Measurements from ENCODE around the gene KCNK1. TPM values are rescaled to one million over a fixed set of nuclear protein-coding genes. Genes with fewer than 3 reads are reported as not detected.

KCNK1 gene
- total RNA-seq, 1 donor from 2014 or later, result 2.2 TPM

GRCh38 chr1:233635765-233636502 is 22.0 kb downstream of the KCNK1 start:
- no peak for DNase-seq (ENCODE audit: low spot score)

- DNase-seq (ENCODE audit: low spot score), result no peak
These were observed 22.6 kb downstream of the KCNK1 start for GRCh38 chr1:233636503-233636877.

- no peak for DNase-seq (ENCODE audit: low spot score)
These were observed 24.6 kb downstream of the KCNK1 start for GRCh38 chr1:233638513-233638912.

GRCh38 chr1:233639611-233640010 is 25.7 kb downstream of the KCNK1 start:
- no peak for DNase-seq (ENCODE audit: low spot score)

- DNase-seq (ENCODE audit: low spot score), result no peak
These were observed 26.3 kb downstream of the KCNK1 start for GRCh38 chr1:233640179-233640578.

GRCh38 chr1:233641029-233641428 is 27.1 kb downstream of the KCNK1 start:
- no peak for DNase-seq (ENCODE audit: low spot score)

- no peak for DNase-seq (ENCODE audit: low spot score)
These were observed 33.2 kb downstream of the KCNK1 start for GRCh38 chr1:233647073-233647472.

- DNase-seq (ENCODE audit: low spot score), result no peak
These were observed 33.7 kb downstream of the KCNK1 start for GRCh38 chr1:233647636-233648035.

GRCh38 chr1:233651061-233651460 is 37.2 kb downstream of the KCNK1 start:
- DNase-seq (ENCODE audit: low spot score), result no peak

- DNase-seq (ENCODE audit: low spot score), result no peak
These were observed 37.8 kb downstream of the KCNK1 start for GRCh38 chr1:233651563-233652233.

- DNase-seq (ENCODE audit: low spot score), result no peak
These were observed 38.6 kb downstream of the KCNK1 start for GRCh38 chr1:233652526-233652925.

- DNase-seq (ENCODE audit: low spot score), result no peak
These were observed 40.9 kb downstream of the KCNK1 start for GRCh38 chr1:233654658-233655280.

GRCh38 chr1:233655301-233655740 is 41.4 kb downstream of the KCNK1 start:
- no peak for DNase-seq (ENCODE audit: low spot score)

GRCh38 chr1:233656032-233656635 is 42.2 kb downstream of the KCNK1 start:
- DNase-seq (ENCODE audit: low spot score), result no peak

- no peak for DNase-seq (ENCODE audit: low spot score)
These were observed 42.8 kb downstream of the KCNK1 start for GRCh38 chr1:233656687-233657086.

- no peak for DNase-seq (ENCODE audit: low spot score)
These were observed 43.6 kb downstream of the KCNK1 start for GRCh38 chr1:233657466-233657865.

GRCh38 chr1:233659495-233659894 is 45.6 kb downstream of the KCNK1 start:
- no peak for DNase-seq (ENCODE audit: low spot score)

GRCh38 chr1:233661376-233662159 is 47.7 kb downstream of the KCNK1 start:
- DNase-seq (ENCODE audit: low spot score), result no peak

GRCh38 chr1:233662575-233663304 is 48.8 kb downstream of the KCNK1 start:
- no peak for DNase-seq (ENCODE audit: low spot score)

GRCh38 chr1:233664253-233664652 is 50.3 kb downstream of the KCNK1 start:
- no peak for DNase-seq (ENCODE audit: low spot score)
